T-helper 17 cell (primary cell): ENCODE measurements around the gene ASB3. TPM values are rescaled to one million over a fixed set of nuclear protein-coding genes. Genes with fewer than 3 reads are reported as not detected.
"Not testable (repeated sequence)": the region's sequence is repeated elsewhere in the genome, so short reads cannot be mapped to it uniquely, and the experiment has no call there.

ENCODE experiments used
- ATAC-seq: fragments of 150-1000 bp; cut with Tn5 transposase; 2 replicates; pipeline ENCODE4 v1.10.0; 2021; ENCODE audit warnings: mild to moderate bottlenecking, moderate library complexity
- DNase-seq, 3 donors: peaks; one replicate each; pipeline versions ENCODE4 v3.0.0 to v3.0.0-alpha.2; 2020 to 2021
- H3K9me3 ChIP-seq: one replicate; pipeline ENCODE4 v1.7.0; 2013; ENCODE audit warnings: low read length, mild to moderate bottlenecking; ENCODE audit not compliant: control insufficient read depth, poor library complexity, severe bottlenecking
- H3K27ac Mint-ChIP-seq: one replicate; pipeline ENCODE4 v1.8.0; 2022; ENCODE audit warnings: mild to moderate bottlenecking, moderate library complexity, mixed read lengths
- H3K27me3 Mint-ChIP-seq: one replicate; pipeline ENCODE4 v1.8.0; 2022; ENCODE audit warnings: mixed read lengths
- H3K36me3 Mint-ChIP-seq: one replicate; pipeline ENCODE4 v1.8.0; 2022; ENCODE audit warnings: low read depth, mixed read lengths
- H3K4me1 Mint-ChIP-seq: one replicate; pipeline ENCODE4 v1.8.0; 2022; ENCODE audit warnings: mild to moderate bottlenecking, mixed read lengths
- H3K4me3 Mint-ChIP-seq: one replicate; pipeline ENCODE4 v1.8.0; 2022; ENCODE audit warnings: mild to moderate bottlenecking, moderate library complexity, mixed read lengths
- total RNA-seq, 4 donors: library from RNA in 2 of 4; stranded (reverse) in 2 of 4; gene quantifications; one replicate each; pipeline ENCODE4 v1.2.3 and lab custom pipeline; 2022 to 2026

ASB3 gene
- total RNA-seq, 2 donors from 2014 or later = 26.0 to 29.1 TPM

GRCh38 chr2:53778536-53779162 lies 8.1 kb downstream of the ASB3 start:
- no peak for DNase-seq
- ATAC-seq = no peak
- no peaks in the 10 kb centered on the region for H3K27me3 Mint-ChIP-seq
- no peak overlapping the region for H3K4me3 Mint-ChIP-seq
- H3K9me3 ChIP-seq = no peaks in the 10 kb centered on the region
- H3K36me3 Mint-ChIP-seq = peaks cover 4% of the 10 kb centered on the region
- peak overlapping the region; percentile 35 for H3K27ac Mint-ChIP-seq
- H3K4me1 Mint-ChIP-seq = peaks cover 23% of the 10 kb centered on the region

GRCh38 chr2:53777134-53777533 lies 9.6 kb downstream of the ASB3 start:
- H3K36me3 Mint-ChIP-seq = peaks cover 4% of the 10 kb centered on the region
- no peaks in the 10 kb centered on the region for H3K27me3 Mint-ChIP-seq
- DNase-seq = no peak
- H3K4me3 Mint-ChIP-seq = no peak overlapping the region
- peak overlapping the region; percentile 21 for H3K27ac Mint-ChIP-seq
- no peaks in the 10 kb centered on the region for H3K9me3 ChIP-seq
- no peak for ATAC-seq
- peaks cover 16% of the 10 kb centered on the region for H3K4me1 Mint-ChIP-seq

- ATAC-seq (no peak), DNase-seq (no peak)
- Mint-ChIP-seq H3K4me1 (peaks cover 19% of the 10 kb centered on the region), H3K27ac (no peak overlapping the region), H3K36me3 (no peaks in the 10 kb centered on the region), H3K4me3 (no peak overlapping the region), H3K27me3 (no peaks in the 10 kb centered on the region)
- no peaks in the 10 kb centered on the region for H3K9me3 ChIP-seq
These were observed 16.5 kb downstream of the ASB3 start for GRCh38 chr2:53770264-53770663.

GRCh38 chr2:53769318-53769945 lies 17.3 kb downstream of the ASB3 start:
- Mint-ChIP-seq H3K36me3 (no peaks in the 10 kb centered on the region), H3K4me3 (no peak overlapping the region), H3K27ac (no peak overlapping the region), H3K27me3 (no peaks in the 10 kb centered on the region), H3K4me1 (peaks cover 19% of the 10 kb centered on the region)
- no peak for ATAC-seq
- H3K9me3 ChIP-seq = no peaks in the 10 kb centered on the region
- no peak for DNase-seq

GRCh38 chr2:53768242-53768542 lies 18.6 kb downstream of the ASB3 start:
- H3K9me3 ChIP-seq = no peaks in the 10 kb centered on the region
- H3K27ac Mint-ChIP-seq = peak overlapping the region; percentile 95
- H3K36me3 Mint-ChIP-seq = no peaks in the 10 kb centered on the region
- DNase-seq = no peak
- no peaks in the 10 kb centered on the region for H3K27me3 Mint-ChIP-seq
- peak overlapping the region; percentile 93 for H3K4me3 Mint-ChIP-seq
- no peak for ATAC-seq
- peaks cover 17% of the 10 kb centered on the region for H3K4me1 Mint-ChIP-seq

- no peaks in the 10 kb centered on the region for H3K9me3 ChIP-seq
- ATAC-seq (peak; percentile 93), DNase-seq (peak; percentile 76 to 78 (median 77))
- Mint-ChIP-seq H3K27ac (peak within 1 kb of the TSS; percentile 95), H3K4me3 (peak within 1 kb of the TSS; percentile 93), H3K27me3 (no peaks in the 10 kb centered on the region), H3K36me3 (no peaks in the 10 kb centered on the region), H3K4me1 (peaks cover 17% of the 10 kb centered on the region)
These were observed 19.1 kb downstream of the ASB3 start, which contains the start of gene CHAC2 for GRCh38 chr2:53767405-53768241. Gene CHAC2 (plus strand): TSS chr2:53767804. CDS start chr2:53767887, 83 bp downstream.

GRCh38 chr2:53765767-53766166 lies 21.0 kb downstream of the ASB3 start:
- no peak for ATAC-seq
- peaks cover 17% of the 10 kb centered on the region for H3K4me1 Mint-ChIP-seq
- no peaks in the 10 kb centered on the region for H3K9me3 ChIP-seq
- H3K36me3 Mint-ChIP-seq = no peaks in the 10 kb centered on the region
- no peak overlapping the region for H3K4me3 Mint-ChIP-seq
- H3K27me3 Mint-ChIP-seq = no peaks in the 10 kb centered on the region
- DNase-seq = no peak
- H3K27ac Mint-ChIP-seq = peak overlapping the region; percentile 39

GRCh38 chr2:53757206-53757605 lies 29.5 kb downstream of the ASB3 start:
- DNase-seq, ATAC-seq, H3K4me3 Mint-ChIP-seq, H3K9me3 ChIP-seq, H3K36me3 Mint-ChIP-seq, H3K27me3 Mint-ChIP-seq: not testable (repeated sequence)
- H3K27ac Mint-ChIP-seq = peak overlapping the region; percentile 76
- peaks cover 14% of the 10 kb centered on the region for H3K4me1 Mint-ChIP-seq

- no peak for DNase-seq
- H3K4me1 Mint-ChIP-seq = peaks cover 14% of the 10 kb centered on the region
- no peak overlapping the region for H3K27ac Mint-ChIP-seq
- H3K27me3 Mint-ChIP-seq = no peaks in the 10 kb centered on the region
- H3K4me3 Mint-ChIP-seq = no peak overlapping the region
- no peaks in the 10 kb centered on the region for H3K9me3 ChIP-seq
- ATAC-seq = no peak
- peaks cover 6% of the 10 kb centered on the region for H3K36me3 Mint-ChIP-seq
These were observed 30.1 kb downstream of the ASB3 start for GRCh38 chr2:53756644-53757043.

- Mint-ChIP-seq H3K4me3 (no peak overlapping the region), H3K27me3 (no peaks in the 10 kb centered on the region), H3K27ac (no peak overlapping the region), H3K4me1 (peaks cover 16% of the 10 kb centered on the region), H3K36me3 (peaks cover 6% of the 10 kb centered on the region)
- ATAC-seq = no peak
- DNase-seq = no peak
- H3K9me3 ChIP-seq = no peaks in the 10 kb centered on the region
These were observed 31.6 kb downstream of the ASB3 start for GRCh38 chr2:53755121-53755520.

- ATAC-seq (no peak), DNase-seq (no peak)
- Mint-ChIP-seq H3K4me3 (no peak overlapping the region), H3K4me1 (peaks cover 15% of the 10 kb centered on the region), H3K27ac (no peak overlapping the region), H3K36me3 (peaks cover 6% of the 10 kb centered on the region), H3K27me3 (no peaks in the 10 kb centered on the region)
- H3K9me3 ChIP-seq = no peaks in the 10 kb centered on the region
These were observed 33.7 kb downstream of the ASB3 start for GRCh38 chr2:53753041-53753440.

- H3K9me3 ChIP-seq = no peaks in the 10 kb centered on the region
- peaks cover 15% of the 10 kb centered on the region for H3K4me1 Mint-ChIP-seq
- DNase-seq (no peak), ATAC-seq (no peak)
- no peak overlapping the region for H3K27ac Mint-ChIP-seq
- no peak overlapping the region for H3K4me3 Mint-ChIP-seq
- no peaks in the 10 kb centered on the region for H3K27me3 Mint-ChIP-seq
- peaks cover 5% of the 10 kb centered on the region for H3K36me3 Mint-ChIP-seq
These were observed 34.4 kb downstream of the ASB3 start for GRCh38 chr2:53752385-53752784.

GRCh38 chr2:53751728-53752127 lies 35.0 kb downstream of the ASB3 start:
- H3K9me3 ChIP-seq = no peaks in the 10 kb centered on the region
- peaks cover 5% of the 10 kb centered on the region for H3K36me3 Mint-ChIP-seq
- no peak for DNase-seq
- no peak for ATAC-seq
- no peak overlapping the region for H3K27ac Mint-ChIP-seq
- H3K4me1 Mint-ChIP-seq = peaks cover 15% of the 10 kb centered on the region
- no peak overlapping the region for H3K4me3 Mint-ChIP-seq
- H3K27me3 Mint-ChIP-seq = no peaks in the 10 kb centered on the region
